SU-DHL-6 (cell line): ENCODE measurements around the gene NUP62.

ENCODE experiments used
- CTCF ChIP-seq: fragments of 200-600 bp; sonication (generic); IDR thresholded peaks from one replicate; pipeline ENCODE4 v1.5.1; 2017; ENCODE audit warnings: antibody characterized with exemption, mild to moderate bottlenecking, low read length, moderate library complexity; ENCODE audit not compliant: insufficient read depth, poor library complexity, severe bottlenecking
- EZH2phosphoT487 ChIP-seq: fragments of 200-600 bp; sonication (generic), shearing (Covaris generic); conservative IDR thresholded peaks from 2 replicates; pipeline ENCODE4 v1.6.1; 2018; ENCODE audit warnings: mild to moderate bottlenecking, antibody characterized with exemption, low read length, moderate library complexity, mixed read lengths

DNA sequence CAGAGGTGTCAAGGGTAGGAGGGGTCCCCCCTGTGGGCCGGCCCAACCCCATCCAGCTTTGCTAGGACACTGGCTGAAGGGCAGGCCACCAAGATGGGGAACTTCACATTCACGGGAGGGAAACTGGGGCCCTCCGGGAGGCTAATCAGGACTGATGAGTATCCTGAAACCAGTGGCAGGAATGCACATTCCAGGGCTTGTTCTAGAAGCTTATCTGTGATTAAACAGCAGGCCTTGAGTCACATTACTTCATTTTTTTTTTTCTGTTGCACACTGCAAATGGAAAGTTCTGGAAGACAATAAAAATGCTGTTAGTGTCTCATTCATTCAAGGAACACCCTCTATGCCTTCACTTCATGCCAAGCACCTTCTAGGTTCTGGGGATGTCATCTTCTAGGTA is 47.2 kb upstream of the NUP62 start:
- no peak for TF ChIP-seq CTCF
- no peak for TF ChIP-seq EZH2phosphoT487
